ENCODE data around the gene NAA38.

Gene NAA38

DNA sequence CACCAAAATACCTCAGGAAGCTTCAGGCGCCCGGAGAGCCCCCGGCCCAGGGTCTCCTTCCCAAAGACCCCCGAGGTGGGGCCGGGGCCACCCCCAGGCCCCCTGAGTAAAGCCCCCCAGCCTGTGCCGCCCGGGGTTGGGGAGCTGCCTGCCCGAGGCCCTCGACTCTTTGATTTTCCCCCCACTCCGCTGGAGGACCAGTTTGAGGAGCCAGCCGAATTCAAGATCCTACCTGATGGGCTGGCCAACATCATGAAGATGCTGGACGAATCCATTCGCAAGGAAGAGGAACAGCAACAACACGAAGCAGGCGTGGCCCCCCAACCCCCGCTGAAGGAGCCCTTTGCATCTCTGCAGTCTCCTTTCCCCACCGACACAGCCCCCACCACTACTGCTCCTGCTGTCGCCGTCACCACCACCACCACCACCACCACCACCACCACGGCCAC is 9.2 kb downstream of the NAA38 start:
- Histone ChIP-seq H3K9me3 (ENCODE audit: control insufficient read depth, insufficient read depth, low read depth, low read length) (no peaks in the 10 kb centered on the region), H3K36me3 (ENCODE audit: control insufficient read depth in 2 of 2, insufficient read depth in 1 of 2, low read length in 2 of 2) (peaks cover 19 to 70% of the 10 kb centered on the region in 2 experiments), H3K27ac (ENCODE audit: extremely low read depth, low read depth, low read length) (no peak overlapping the region), H3K4me3 (ENCODE audit: low read depth, low read length) (no peak overlapping the region), H3K4me1 (ENCODE audit: control insufficient read depth, insufficient read depth, low read length) (peaks cover 5% of the 10 kb centered on the region)
- ChIA-PET POLR2A (interaction anchor here (0.8 kb wide), 1 partner anchor 30 kb away, joined by 10 read pairs; no protein-coding TSS in a partner anchor), CTCF (interaction anchor here (0.5 to 1.5 kb wide), 4 partner anchors 13 to 287 kb away, joined by 3 to 5 read pairs (median 4); no protein-coding TSS in a partner anchor)
- TF ChIP-seq RBAK (tag by site-specific recombination; IDR thresholded peaks at IDR 0.05) (no peak), ZNF561 (tag by site-specific recombination; IDR thresholded peaks at IDR 0.05; ENCODE audit: borderline replicate concordance) (no peak), SP7 (tag by site-specific recombination; IDR thresholded peaks at IDR 0.05) (no peak), ZNF626 (tag by site-specific recombination; IDR thresholded peaks at IDR 0.05) (no peak), ZSCAN23 (tag by site-specific recombination; IDR thresholded peaks at IDR 0.05) (no peak), ZNF677 (tag by site-specific recombination; IDR thresholded peaks at IDR 0.05) (no peak), FEZF1 (tag by site-specific recombination; IDR thresholded peaks at IDR 0.05) (no peak), ZNF530 (tag by site-specific recombination; IDR thresholded peaks at IDR 0.05; ENCODE audit: low read depth) (no peak), HOXD13 (CRISPR knock-in tag; IDR thresholded peaks at IDR 0.05; ENCODE audit: borderline replicate concordance) (no peak), ZBTB48 (tag by site-specific recombination; IDR thresholded peaks at IDR 0.05) (no peak), ZNF768 (tag by site-specific recombination; IDR thresholded peaks at IDR 0.05) (no peak), ZNF585B (tag by site-specific recombination; IDR thresholded peaks at IDR 0.05) (no peak), ZNF223 (tag by site-specific recombination; IDR thresholded peaks at IDR 0.05) (no peak)
- TF ChIP-seq, protein P1, sequence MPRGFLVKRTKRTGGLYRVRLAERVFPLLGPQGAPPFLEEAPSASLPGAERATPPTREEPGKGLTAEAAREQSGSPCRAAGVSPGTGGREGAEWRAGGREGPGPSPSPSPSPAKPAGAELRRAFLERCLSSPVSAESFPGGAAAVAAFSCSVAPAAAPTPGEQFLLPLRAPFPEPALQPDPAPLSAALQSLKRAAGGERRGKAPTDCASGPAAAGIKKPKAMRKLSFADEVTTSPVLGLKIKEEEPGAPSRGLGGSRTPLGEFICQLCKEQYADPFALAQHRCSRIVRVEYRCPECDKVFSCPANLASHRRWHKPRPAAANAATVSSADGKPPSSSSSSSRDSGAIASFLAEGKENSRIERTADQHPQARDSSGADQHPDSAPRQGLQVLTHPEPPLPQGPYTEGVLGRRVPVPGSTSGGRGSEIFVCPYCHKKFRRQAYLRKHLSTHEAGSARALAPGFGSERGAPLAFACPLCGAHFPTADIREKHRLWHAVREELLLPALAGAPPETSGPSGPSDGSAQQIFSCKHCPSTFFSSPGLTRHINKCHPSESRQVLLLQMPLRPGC (tag by site-specific recombination; IDR thresholded peaks at IDR 0.05): no peak
- TF ChIP-seq, protein P2, sequence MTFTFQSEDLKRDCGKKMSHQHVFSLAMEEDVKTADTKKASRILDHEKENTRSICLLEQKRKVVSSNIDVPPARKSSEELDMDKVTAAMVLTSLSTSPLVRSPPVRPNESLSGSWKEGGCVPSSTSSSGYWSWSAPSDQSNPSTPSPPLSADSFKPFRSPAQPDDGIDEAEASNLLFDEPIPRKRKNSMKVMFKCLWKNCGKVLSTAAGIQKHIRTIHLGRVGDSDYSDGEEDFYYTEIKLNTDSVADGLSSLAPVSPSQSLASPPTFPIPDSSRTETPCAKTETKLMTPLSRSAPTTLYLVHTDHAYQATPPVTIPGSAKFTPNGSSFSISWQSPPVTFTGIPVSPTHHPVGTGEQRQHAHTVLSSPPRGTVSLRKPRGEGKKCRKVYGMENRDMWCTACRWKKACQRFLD (tag by site-specific recombination; IDR thresholded peaks at IDR 0.05): no peak

- ChIA-PET POLR2A (interaction anchor here (0.7 kb wide), 1 partner anchor 12 kb away, joined by 4 read pairs; no protein-coding TSS in a partner anchor), CTCF (interaction anchor here (1.4 to 2.3 kb wide), 3 partner anchors 12 to 104 kb away, joined by 4 to 15 read pairs (median 5); no protein-coding TSS in a partner anchor)
- H3K9me3 ChIP-seq (ENCODE audit: control insufficient read depth, insufficient read depth, low read depth, low read length): no peaks in the 10 kb centered on the region
- peaks cover 5% of the 10 kb centered on the region for H3K4me1 ChIP-seq (ENCODE audit: control insufficient read depth, insufficient read depth, low read length)
- H3K36me3 ChIP-seq (ENCODE audit: control insufficient read depth in 2 of 2, insufficient read depth in 1 of 2, low read length in 2 of 2): peaks cover 19 to 58% of the 10 kb centered on the region in 2 experiments
- no peak overlapping the region for H3K4me3 ChIP-seq (ENCODE audit: low read depth, low read length)
- no peak overlapping the region for H3K27ac ChIP-seq (ENCODE audit: extremely low read depth, low read depth, low read length)
- TF ChIP-seq GLIS2 (tag by site-specific recombination; IDR thresholded peaks at IDR 0.05) (peak; percentile 13; the same call in 1 of the 2 replicates), BCL11B (tag by site-specific recombination; IDR thresholded peaks at IDR 0.05; ENCODE audit: low read depth) (0 out of 2 replicates have a peak, but pooled peaks have one; percentile 13), ZNF175 (tag by site-specific recombination; IDR thresholded peaks at IDR 0.05) (no peak)
Observed at GRCh38 chr17:7846765-7847661, 10.3 kb downstream of the NAA38 start.

Data from HEK293 (cell line).